ENCODE measurements around the gene ARHGAP33.
"Not testable (repeated sequence)": the region's sequence is repeated elsewhere in the genome, so short reads cannot be mapped to it uniquely, and the experiment has no call there.

Gene ARHGAP33

GRCh38 chr19:35790981-35791813, 15.8 kb downstream of the ARHGAP33 start:
- H3K9ac ChIP-seq (ENCODE audit: low read length in 2 of 2), result no peak overlapping the region

GRCh38 chr19:35791814-35792279, 16.5 kb downstream of the ARHGAP33 start:
- H3K27ac ChIP-seq (ENCODE audit: low read length), result no peak overlapping the region
- peaks cover 6% of the 10 kb centered on the region in 2 donors for H3K27me3 ChIP-seq (ENCODE audit: control insufficient read depth in 1 of 2, insufficient read depth in 2 of 2, low read length in 2 of 2)
- H3K4me3 ChIP-seq (ENCODE audit: low read length in 2 of 2), result no peak overlapping the region
- no peaks in the 10 kb centered on the region for H3K36me3 ChIP-seq (ENCODE audit: control insufficient read depth in 2 of 2, insufficient read depth in 2 of 2, low read length in 2 of 2)
- no peak overlapping the region for H3K9ac ChIP-seq (ENCODE audit: low read length in 2 of 2)
- no peaks in the 10 kb centered on the region for H3K9me3 ChIP-seq (ENCODE audit: control insufficient read depth in 2 of 2, low read length in 2 of 2)
- H3K4me1 ChIP-seq (ENCODE audit: control insufficient read depth, insufficient read depth, low read length), result no peaks in the 10 kb centered on the region

More at GRCh38 chr19:35790981-35791813, 15.8 kb downstream of the ARHGAP33 start:
- Histone ChIP-seq H3K36me3 (ENCODE audit: control insufficient read depth in 2 of 2, insufficient read depth in 2 of 2, low read length in 2 of 2) (no peaks in the 10 kb centered on the region), H3K4me1 (ENCODE audit: control insufficient read depth, insufficient read depth, low read length) (no peaks in the 10 kb centered on the region), H3K4me3 (ENCODE audit: low read length in 2 of 2) (no peak overlapping the region), H3K27ac (ENCODE audit: low read length) (no peak overlapping the region), H3K27me3 (ENCODE audit: control insufficient read depth in 1 of 2, insufficient read depth in 2 of 2, low read length in 2 of 2) (peaks cover 0 to 2% of the 10 kb centered on the region in 2 donors), H3K9me3 (ENCODE audit: control insufficient read depth in 2 of 2, low read length in 2 of 2) (no peaks in the 10 kb centered on the region)

DNA sequence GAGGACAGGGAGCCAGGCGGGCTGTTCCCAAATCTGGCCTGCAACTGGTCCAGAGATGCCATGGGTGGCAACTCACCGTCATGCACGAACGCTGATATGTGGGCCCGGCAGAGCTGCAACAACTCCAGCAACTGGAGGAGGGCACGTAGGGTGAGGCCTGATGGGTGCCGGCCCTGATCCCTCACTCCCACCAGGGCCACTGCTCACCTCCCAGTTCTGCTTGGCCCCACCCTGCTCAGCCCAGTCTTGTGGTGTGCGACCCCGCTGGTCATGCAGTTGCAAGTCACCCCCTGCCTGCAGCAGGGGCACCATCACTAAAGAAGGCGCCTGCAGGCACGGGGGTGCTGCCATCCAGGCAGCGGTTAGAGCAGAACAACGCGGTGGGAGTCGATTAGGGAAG, 16.9 kb downstream of the ARHGAP33 start:
- peaks cover 10% of the 10 kb centered on the region in 2 donors for H3K27me3 ChIP-seq (ENCODE audit: control insufficient read depth in 1 of 2, insufficient read depth in 2 of 2, low read length in 2 of 2)
- no peaks in the 10 kb centered on the region for H3K36me3 ChIP-seq (ENCODE audit: control insufficient read depth in 2 of 2, insufficient read depth in 2 of 2, low read length in 2 of 2)
- H3K9me3 ChIP-seq (ENCODE audit: control insufficient read depth in 2 of 2, low read length in 2 of 2), result no peaks in the 10 kb centered on the region
- H3K4me3 ChIP-seq (ENCODE audit: low read length in 2 of 2), result no peak overlapping the region
- H3K27ac ChIP-seq (ENCODE audit: low read length), result no peak overlapping the region
- no peaks in the 10 kb centered on the region for H3K4me1 ChIP-seq (ENCODE audit: control insufficient read depth, insufficient read depth, low read length)
- H3K9ac ChIP-seq (ENCODE audit: low read length in 2 of 2), result no peak overlapping the region

- H3K27ac ChIP-seq (ENCODE audit: low read length), result no peak overlapping the region
- H3K36me3 ChIP-seq (ENCODE audit: control insufficient read depth in 2 of 2, insufficient read depth in 2 of 2, low read length in 2 of 2), result no peaks in the 10 kb centered on the region
- H3K27me3 ChIP-seq (ENCODE audit: control insufficient read depth in 1 of 2, insufficient read depth in 2 of 2, low read length in 2 of 2), result peaks cover 14 to 16% of the 10 kb centered on the region in 2 donors
- no peak overlapping the region for H3K9ac ChIP-seq (ENCODE audit: low read length in 2 of 2)
- no peak overlapping the region for H3K4me3 ChIP-seq (ENCODE audit: low read length in 2 of 2)
- H3K9me3 ChIP-seq (ENCODE audit: control insufficient read depth in 2 of 2, low read length in 2 of 2), result no peaks in the 10 kb centered on the region
- no peaks in the 10 kb centered on the region for H3K4me1 ChIP-seq (ENCODE audit: control insufficient read depth, insufficient read depth, low read length)
Observed at GRCh38 chr19:35792888-35793287, 17.5 kb downstream of the ARHGAP33 start.

- Histone ChIP-seq H3K4me3 (ENCODE audit: low read length in 2 of 2) (no peak overlapping the region), H3K9me3 (ENCODE audit: control insufficient read depth in 2 of 2, low read length in 2 of 2) (no peaks in the 10 kb centered on the region), H3K9ac (ENCODE audit: low read length in 2 of 2) (no peak overlapping the region), H3K4me1 (ENCODE audit: control insufficient read depth, insufficient read depth, low read length) (no peaks in the 10 kb centered on the region), H3K27ac (ENCODE audit: low read length) (no peak overlapping the region), H3K27me3 (ENCODE audit: control insufficient read depth in 1 of 2, insufficient read depth in 2 of 2, low read length in 2 of 2) (peaks cover 16 to 17% of the 10 kb centered on the region in 2 donors), H3K36me3 (ENCODE audit: control insufficient read depth in 2 of 2, insufficient read depth in 2 of 2, low read length in 2 of 2) (no peaks in the 10 kb centered on the region)
Observed at GRCh38 chr19:35793381-35794165, 18.2 kb downstream of the ARHGAP33 start.

GRCh38 chr19:35795564-35795963, 20.2 kb downstream of the ARHGAP33 start:
- peaks cover 18% of the 10 kb centered on the region in 2 donors for H3K27me3 ChIP-seq (ENCODE audit: control insufficient read depth in 1 of 2, insufficient read depth in 2 of 2, low read length in 2 of 2)
- H3K9ac ChIP-seq (ENCODE audit: low read length in 2 of 2); H3K4me1 ChIP-seq (ENCODE audit: control insufficient read depth, insufficient read depth, low read length); H3K9me3 ChIP-seq (ENCODE audit: control insufficient read depth in 2 of 2, low read length in 2 of 2); H3K27ac ChIP-seq (ENCODE audit: low read length); H3K36me3 ChIP-seq (ENCODE audit: control insufficient read depth in 2 of 2, insufficient read depth in 2 of 2, low read length in 2 of 2); H3K4me3 ChIP-seq (ENCODE audit: low read length in 2 of 2): not testable (repeated sequence)

GRCh38 chr19:35796645-35797542, 21.5 kb downstream of the ARHGAP33 start:
- Histone ChIP-seq H3K27ac (ENCODE audit: low read length) (no peak overlapping the region), H3K36me3 (ENCODE audit: control insufficient read depth in 2 of 2, insufficient read depth in 2 of 2, low read length in 2 of 2) (no peaks in the 10 kb centered on the region), H3K9ac (ENCODE audit: low read length in 2 of 2) (no peak overlapping the region), H3K9me3 (ENCODE audit: control insufficient read depth in 2 of 2, low read length in 2 of 2) (no peaks in the 10 kb centered on the region), H3K27me3 (ENCODE audit: control insufficient read depth in 1 of 2, insufficient read depth in 2 of 2, low read length in 2 of 2) (peaks cover 18% of the 10 kb centered on the region in 2 donors), H3K4me1 (ENCODE audit: control insufficient read depth, insufficient read depth, low read length) (no peaks in the 10 kb centered on the region), H3K4me3 (ENCODE audit: low read length in 2 of 2) (no peak overlapping the region)

DNA sequence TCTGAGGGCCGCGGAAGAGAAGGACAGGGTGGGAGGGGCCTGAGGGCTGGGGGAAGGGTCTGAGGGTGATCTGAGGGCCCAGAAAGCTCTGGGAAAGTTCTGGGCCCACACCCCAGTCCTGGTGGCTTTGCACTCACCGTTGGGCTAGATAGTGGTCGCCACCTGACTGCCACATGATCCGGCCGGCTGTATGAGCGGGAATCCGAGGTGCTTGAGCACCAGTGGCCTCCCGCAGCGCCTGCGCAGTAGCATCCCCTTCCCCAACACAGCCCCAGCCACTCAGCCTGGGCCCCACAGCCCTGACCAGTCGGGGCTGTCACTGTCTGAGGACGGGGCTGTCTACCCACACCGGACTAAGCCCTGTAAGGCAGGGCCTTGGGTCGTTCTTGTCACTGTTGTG, 22.3 kb downstream of the ARHGAP33 start:
- no peaks in the 10 kb centered on the region for H3K36me3 ChIP-seq (ENCODE audit: control insufficient read depth in 2 of 2, insufficient read depth in 2 of 2, low read length in 2 of 2)
- no peak overlapping the region for H3K4me3 ChIP-seq (ENCODE audit: low read length in 2 of 2)
- H3K27ac ChIP-seq (ENCODE audit: low read length), result no peak overlapping the region
- no peaks in the 10 kb centered on the region for H3K9me3 ChIP-seq (ENCODE audit: control insufficient read depth in 2 of 2, low read length in 2 of 2)
- no peak overlapping the region for H3K9ac ChIP-seq (ENCODE audit: low read length in 2 of 2)
- H3K4me1 ChIP-seq (ENCODE audit: control insufficient read depth, insufficient read depth, low read length), result no peaks in the 10 kb centered on the region
- peaks cover 18% of the 10 kb centered on the region in 2 donors for H3K27me3 ChIP-seq (ENCODE audit: control insufficient read depth in 1 of 2, insufficient read depth in 2 of 2, low read length in 2 of 2)

GRCh38 chr19:35801828-35802227, 26.5 kb downstream of the ARHGAP33 start:
- Histone ChIP-seq H3K4me3 (ENCODE audit: low read length in 2 of 2) (no peak overlapping the region), H3K27me3 (ENCODE audit: control insufficient read depth in 1 of 2, insufficient read depth in 2 of 2, low read length in 2 of 2) (peaks cover 12 to 14% of the 10 kb centered on the region in 2 donors)

DNA sequence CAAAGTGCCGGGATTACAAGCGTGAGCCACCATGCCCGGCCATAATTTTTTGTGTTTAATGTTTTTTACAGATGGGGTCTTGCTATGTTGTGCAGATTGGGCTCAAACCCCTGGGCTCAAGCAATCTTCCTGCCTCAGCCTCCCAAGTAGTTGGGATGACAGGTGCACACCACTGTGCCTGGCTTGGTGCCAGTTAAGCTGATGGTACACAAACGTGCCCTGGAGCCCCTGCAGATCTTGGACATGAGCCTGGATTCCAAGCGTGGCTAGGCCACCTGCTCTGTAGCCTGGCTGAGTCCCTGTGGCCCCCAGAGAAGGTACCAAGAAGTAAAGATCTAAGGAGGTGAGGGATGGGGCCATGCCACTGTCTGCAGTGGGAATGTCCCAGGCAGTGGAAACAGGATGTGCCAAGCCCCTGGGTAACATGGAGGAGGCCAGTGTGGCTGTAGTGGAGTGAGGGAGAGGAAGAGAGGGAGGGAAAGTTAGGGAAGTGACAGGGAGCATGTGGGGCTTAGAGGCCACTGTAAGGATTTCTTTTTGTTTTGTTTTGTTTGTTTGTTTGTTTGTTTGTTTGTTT, 30.2 kb downstream of the ARHGAP33 start:
- no peaks in the 10 kb centered on the region for H3K36me3 ChIP-seq (ENCODE audit: control insufficient read depth in 2 of 2, insufficient read depth in 2 of 2, low read length in 2 of 2)
- no peak overlapping the region for H3K4me3 ChIP-seq (ENCODE audit: low read length in 2 of 2)
- no peak overlapping the region for H3K9ac ChIP-seq (ENCODE audit: low read length in 2 of 2)
- H3K27ac ChIP-seq (ENCODE audit: low read length), result no peak overlapping the region
- no peaks in the 10 kb centered on the region for H3K9me3 ChIP-seq (ENCODE audit: control insufficient read depth in 2 of 2, low read length in 2 of 2)
- H3K4me1 ChIP-seq (ENCODE audit: control insufficient read depth, insufficient read depth, low read length), result no peaks in the 10 kb centered on the region
- peaks cover 0 to 3% of the 10 kb centered on the region in 2 donors for H3K27me3 ChIP-seq (ENCODE audit: control insufficient read depth in 1 of 2, insufficient read depth in 2 of 2, low read length in 2 of 2)

More at GRCh38 chr19:35801828-35802227, 26.5 kb downstream of the ARHGAP33 start:
- Histone ChIP-seq H3K9ac (ENCODE audit: low read length in 2 of 2) (no peak overlapping the region), H3K36me3 (ENCODE audit: control insufficient read depth in 2 of 2, insufficient read depth in 2 of 2, low read length in 2 of 2) (no peaks in the 10 kb centered on the region), H3K4me1 (ENCODE audit: control insufficient read depth, insufficient read depth, low read length) (no peaks in the 10 kb centered on the region), H3K9me3 (ENCODE audit: control insufficient read depth in 2 of 2, low read length in 2 of 2) (no peaks in the 10 kb centered on the region), H3K27ac (ENCODE audit: low read length) (no peak overlapping the region)
